ENCODE data around the gene CYP19A1. TPM values are rescaled to one million over a fixed set of nuclear protein-coding genes. Genes with fewer than 3 reads are reported as not detected.
A peak's percentile ranks its signal among the peaks of the same experiment; 100 is the strongest.

Gene CYP19A1
- total and polyA plus RNA-seq, 2 of the 8 experiments (the other 6 are each of a cell fraction or from before 2014, with no cell fraction given): not detected

DNA sequence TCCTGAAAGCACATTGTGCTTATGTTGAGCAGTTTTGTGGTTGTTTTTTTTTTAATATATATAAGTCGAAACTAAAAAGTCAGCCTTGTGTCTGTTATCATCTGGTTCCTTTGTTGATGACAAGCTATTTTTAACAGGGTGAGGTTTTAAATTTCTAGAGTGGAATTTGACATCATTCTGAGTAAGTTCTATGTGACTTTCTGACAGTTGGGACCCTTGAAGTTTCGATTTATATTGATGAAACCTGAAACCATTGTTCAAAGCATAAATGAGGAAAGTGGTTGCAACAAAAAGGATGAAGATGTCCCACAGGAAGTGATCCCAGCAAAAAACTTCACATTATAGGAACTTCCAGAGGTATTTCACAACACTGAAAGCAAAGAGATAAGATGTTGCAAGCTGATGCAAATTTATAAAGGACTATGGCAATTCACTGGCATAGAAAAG, 94.0 kb downstream of the CYP19A1 start:
- Histone ChIP-seq H3K14ac (ENCODE audit: insufficient read length) (no peak overlapping the region), H3K9me3 (ENCODE audit: insufficient read depth in 2 of 2, low read depth in 1 of 2, low read length in 1 of 2) (no peaks in the 10 kb centered on the region), H4K8ac (ENCODE audit: extremely low read depth, insufficient read depth, low read length) (no peak overlapping the region), H2BK120ac (replicated peaks; ENCODE audit: low read depth, low read length) (no peak overlapping the region), H3K4me1 (replicated peaks in 1 of 4; ENCODE audit: control insufficient read depth in 3 of 4, insufficient read depth in 4 of 4, low read length in 3 of 4) (peaks cover 0 to 11% (median 2%) of the 10 kb centered on the region in 4 experiments; a peak in 3 of 7 replicates), H3K23ac (ENCODE audit: insufficient read length) (no peak overlapping the region), H3K27me3 (replicated peaks in 1 of 4; ENCODE audit: control insufficient read depth in 3 of 4, extremely low read depth in 1 of 4, insufficient read depth in 3 of 4, low read length in 3 of 4) (no peaks in the 10 kb centered on the region; a peak in 1 of 7 replicates), H3K79me2 (ENCODE audit: control insufficient read depth in 1 of 2, insufficient read depth in 2 of 2, low read length in 2 of 2) (no peaks in the 10 kb centered on the region), H3K4me2 (ENCODE audit: insufficient read depth in 1 of 2, low read depth in 2 of 2, low read length in 2 of 2) (no peak overlapping the region), H2BK20ac (ENCODE audit: low read length) (no peak overlapping the region), H3K4me3 (ENCODE audit: extremely low read depth in 1 of 4, insufficient read depth in 2 of 4, low read depth in 3 of 4, low read length in 4 of 4) (no peak overlapping the region), H3K23me2 (ENCODE audit: low read depth, low read length) (no peaks in the 10 kb centered on the region), H4K20me1 (replicated peaks in 1 of 2; ENCODE audit: control insufficient read depth in 1 of 2, insufficient read depth in 2 of 2, low read length in 2 of 2) (no peaks in the 10 kb centered on the region), H3K18ac (ENCODE audit: extremely low read depth, low read length) (no peak overlapping the region), H3K27ac (ENCODE audit: low read depth, low read length) (no peak overlapping the region), H2AFZ (ENCODE audit: low read length) (no peak overlapping the region), H4K5ac (ENCODE audit: insufficient read length, low read depth, low read length) (no peak overlapping the region), H2BK15ac (ENCODE audit: low read length) (no peak overlapping the region), H2BK12ac (ENCODE audit: low read depth, low read length) (no peak overlapping the region), H3K79me1 (ENCODE audit: low read depth, low read length) (peaks cover 2% of the 10 kb centered on the region; the same call in 1 of the 2 replicates), H2BK5ac (ENCODE audit: low read depth, low read length) (no peak overlapping the region), H4K91ac (replicated peaks; ENCODE audit: insufficient read length, low read length) (no peak overlapping the region), H2AK5ac (ENCODE audit: low read depth, low read length) (no peak overlapping the region), H3K9ac (replicated peaks in 1 of 4; ENCODE audit: extremely low read depth in 1 of 4, low read depth in 3 of 4, low read length in 3 of 4) (no peak overlapping the region), H3K36me3 (ENCODE audit: control insufficient read depth in 2 of 4, insufficient read depth in 4 of 4, low read length in 3 of 4) (no peaks in the 10 kb centered on the region), H3K4ac (replicated peaks; ENCODE audit: insufficient read length, low read depth, low read length) (no peak overlapping the region), H3K56ac (replicated peaks; ENCODE audit: insufficient read length, low read depth, low read length) (no peak overlapping the region)
- no peak for FAIRE-seq
- CTCF ChIA-PET (ENCODE audit: partially characterized antibody): interaction anchor here (1.1 to 1.2 kb wide), 2 partner anchors 15 to 20 kb away, joined by 3 read pairs; no protein-coding TSS in a partner anchor
- POLR2A ChIA-PET (ENCODE audit: partially characterized antibody): no interaction called here
- 74% methylated on average over 2 of the region's 2 CpGs; no CpG with 5 or more reads in 1 of the 2 experiments for WGBS, 2 experiments (ENCODE audit: extremely low coverage in 1 of 2, insufficient coverage in 1 of 2, insufficient read length in 1 of 2, insufficient replicate concordance in 2 of 2, low coverage in 1 of 2, low lambda C conversion rate in 2 of 2, missing lambda C conversion rate in 1 of 2)
- TF ChIP-seq JUND (IDR thresholded peaks at IDR 0.05; ENCODE audit: low read length) (no peak), CEBPB (IDR thresholded peaks at IDR 0.05; ENCODE audit: low read depth, low read length) (peak; percentile 43; the same call in 1 of the 2 replicates)
- no peak for DNase-seq (ENCODE audit: low read depth in 1 of 2, low spot score in 2 of 2)
